NCI-H146 treated with DMSO at 0.1 percent for 48 hours (cell line): ENCODE measurements around the gene GSTA2.
"Not testable (repeated sequence)": the region's sequence is repeated elsewhere in the genome, so short reads cannot be mapped to it uniquely, and the experiment has no call there.

Experiments
- DNase-seq: peaks from one replicate; lab custom pipeline; 2025; ENCODE audit not compliant: unreplicated experiment; lab: John Stamatoyannopoulos, UW

GSTA2 gene

GRCh38 chr6:52726193-52726542, 37.1 kb downstream of the GSTA2 start:
- DNase-seq = no peak

DNA sequence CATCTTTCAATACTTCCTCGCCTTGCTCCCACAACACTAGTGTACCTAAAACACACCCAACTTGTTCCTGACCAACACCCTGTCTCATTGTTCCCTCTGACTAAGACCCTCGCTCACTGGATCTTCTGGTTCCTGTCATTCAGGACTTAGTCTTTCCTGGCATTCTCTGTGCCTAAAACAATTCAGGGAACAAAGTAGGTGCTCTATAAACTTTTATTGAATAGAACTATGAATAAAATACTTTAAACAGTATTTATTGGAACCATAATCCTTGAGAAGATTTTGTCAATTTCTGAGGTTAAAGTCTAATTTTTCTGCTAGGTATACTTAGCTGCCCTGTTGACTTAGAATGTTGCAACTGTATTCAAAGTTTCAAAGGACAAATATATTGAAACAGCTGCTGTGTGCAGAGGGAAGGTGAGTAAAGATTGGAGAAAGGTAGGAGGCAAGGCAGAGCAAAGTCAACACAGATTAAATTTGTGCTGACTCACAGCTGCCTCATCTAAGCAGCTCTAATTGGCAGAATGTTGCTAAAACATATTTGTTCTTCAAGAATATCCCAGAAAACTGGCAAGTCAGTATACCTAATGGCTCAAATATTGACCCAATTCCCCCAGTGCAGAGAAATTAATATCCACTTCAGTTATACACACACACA, 37.6 kb downstream of the GSTA2 start:
- DNase-seq = peak; percentile 89

GRCh38 chr6:52725143-52725534, 38.1 kb downstream of the GSTA2 start:
- DNase-seq = peak; percentile 50

DNA sequence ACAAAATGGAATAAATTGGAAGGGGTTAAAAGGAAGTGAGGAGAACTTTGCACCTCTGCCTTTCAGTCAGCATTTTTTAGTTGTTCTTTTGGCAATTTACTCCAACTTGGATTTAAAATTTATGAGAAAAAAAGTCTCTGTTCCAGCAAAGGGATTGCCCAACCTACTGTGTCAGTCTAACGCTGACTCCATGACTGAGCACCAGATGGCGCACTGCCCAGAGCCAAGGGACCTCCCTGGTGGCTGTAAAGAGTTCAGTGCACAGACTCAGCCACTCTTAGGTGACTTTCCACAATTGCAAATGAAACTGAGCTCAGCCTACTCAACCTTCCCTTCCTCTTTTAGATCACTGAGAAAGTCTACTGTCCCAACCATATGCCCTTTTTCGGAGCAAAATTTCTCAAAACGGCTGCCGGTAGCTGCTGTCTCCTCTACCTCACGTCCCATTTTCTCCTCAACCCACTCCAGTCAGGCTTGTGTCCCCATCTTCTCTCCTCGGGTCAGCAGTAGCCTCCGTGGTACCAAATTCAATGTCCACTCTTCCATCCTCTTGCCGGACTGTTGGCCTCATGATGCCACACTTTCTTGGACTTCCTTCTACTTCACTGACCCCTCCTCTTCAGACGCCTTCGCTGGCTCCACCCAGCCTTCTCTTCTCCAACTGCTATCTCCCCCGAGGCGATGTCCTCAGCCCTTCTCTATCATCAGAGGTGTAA, 38.7 kb downstream of the GSTA2 start:
- peak; percentile 59 for DNase-seq

DNA sequence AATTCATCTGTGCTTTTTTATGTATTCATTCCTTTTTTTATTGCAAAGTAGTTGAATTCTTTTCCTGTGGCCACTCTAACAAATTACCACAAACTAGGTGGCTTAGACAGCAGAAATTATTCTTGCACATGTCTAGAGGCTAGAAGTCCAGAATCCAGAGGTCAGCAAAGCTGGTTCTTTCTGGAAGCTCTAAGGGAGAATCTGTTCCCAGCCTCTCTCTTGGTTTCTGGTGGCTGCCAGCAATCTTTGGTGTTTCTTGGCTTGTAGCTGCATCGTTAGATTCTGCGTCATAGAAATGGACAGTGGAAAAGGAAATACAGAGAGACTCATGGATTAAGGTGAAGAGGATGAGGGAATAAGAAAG, 39.3 kb downstream of the GSTA2 start:
- DNase-seq = no peak

GRCh38 chr6:52720321-52720720, 43.0 kb downstream of the GSTA2 start:
- no peak for DNase-seq

DNA sequence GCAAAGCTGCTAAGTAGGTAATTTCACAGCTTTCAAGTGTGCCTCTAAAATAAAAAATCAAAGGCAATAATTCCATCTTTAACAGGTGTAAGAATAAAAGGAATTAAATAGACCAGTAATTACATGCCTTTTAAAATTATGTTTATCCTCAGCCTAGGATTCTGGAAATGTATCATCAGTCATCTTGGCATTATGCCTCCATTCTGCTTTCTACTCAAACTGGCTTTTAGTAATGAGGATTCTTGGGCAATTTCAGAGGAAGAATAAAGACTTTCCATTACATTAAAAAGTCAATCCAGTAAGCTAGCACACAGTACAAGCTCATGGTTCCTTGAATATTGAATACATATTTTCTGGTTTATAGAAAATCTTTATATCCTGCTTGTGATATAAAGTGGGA, 44.7 kb downstream of the GSTA2 start:
- no peak for DNase-seq

- DNase-seq = not testable (repeated sequence)
Measured at GRCh38 chr6:52714761-52715160, 48.5 kb downstream of the GSTA2 start.

DNA sequence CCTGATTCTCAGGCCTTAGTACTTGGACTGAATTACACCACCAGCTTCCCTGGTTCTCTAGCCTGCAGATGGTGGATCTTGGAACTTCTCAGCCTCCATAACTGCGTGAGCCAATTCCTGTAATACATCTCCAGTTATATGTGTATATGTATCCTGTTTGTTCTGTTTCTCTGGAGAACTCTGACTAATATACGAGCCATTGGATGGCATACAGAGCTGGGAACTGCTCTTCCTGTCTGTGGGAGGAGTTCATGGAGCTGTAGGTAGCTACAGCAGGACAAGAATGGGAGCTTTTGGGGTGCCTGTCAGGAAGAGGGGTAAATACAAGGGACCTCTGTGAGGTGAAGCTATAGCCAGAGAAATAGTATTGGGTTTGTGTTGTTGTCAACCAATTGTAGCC, 51.1 kb downstream of the GSTA2 start:
- DNase-seq = no peak

DNA sequence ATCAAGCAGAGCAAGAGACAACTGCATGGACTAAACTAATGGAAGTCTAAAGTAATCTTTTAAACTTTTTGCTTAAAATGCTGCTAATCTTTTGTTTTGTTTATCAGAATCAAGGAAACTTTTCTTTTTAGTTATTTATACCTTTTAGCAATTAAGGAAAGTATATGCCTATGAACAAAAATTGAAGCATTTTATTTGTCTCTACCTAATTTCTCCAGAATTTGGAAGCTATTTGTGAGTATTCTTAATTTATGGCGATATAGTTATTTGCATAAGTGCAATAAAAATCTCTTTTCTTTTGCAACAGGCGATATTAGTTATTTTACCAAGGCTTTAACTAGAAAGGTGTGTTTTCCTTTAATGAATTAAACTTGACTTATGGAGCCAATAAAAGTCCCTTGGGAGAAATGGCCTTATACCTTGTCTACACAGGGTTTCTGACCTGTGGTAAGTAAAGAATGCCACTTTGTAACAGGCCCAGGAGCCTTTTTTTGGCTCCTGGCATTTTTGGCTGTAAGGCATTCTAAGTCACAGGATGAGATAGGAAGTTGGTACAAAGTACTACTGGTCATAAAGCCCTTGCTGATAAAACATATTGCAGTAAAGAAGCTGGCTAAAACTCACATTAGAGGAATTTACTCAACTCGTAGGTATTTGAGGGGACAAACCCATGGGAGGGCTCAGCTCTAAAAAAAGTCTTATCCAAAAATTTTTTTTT, 55.2 kb downstream of the GSTA2 start:
- DNase-seq = no peak

- DNase-seq = no peak
Measured at GRCh38 chr6:52706001-52706400, 57.3 kb downstream of the GSTA2 start.

GRCh38 chr6:52704781-52705502, 58.3 kb downstream of the GSTA2 start:
- not testable (repeated sequence) for DNase-seq

GRCh38 chr6:52704060-52704459, 59.2 kb downstream of the GSTA2 start:
- no peak for DNase-seq
